Thoracic aorta (tissue), 2 donors: ENCODE results near the gene SLC25A45. TPM values are rescaled to one million over a fixed set of nuclear protein-coding genes. Genes with fewer than 3 reads are reported as not detected.

Experiments used
- ATAC-seq: fragments of 150-250 bp; one replicate; pipeline ENCODE4 v1.8.0; 2017; ENCODE audit warnings: low read depth; ENCODE audit not compliant: insufficient number of reproducible peaks, low FRiP score
- DNase-seq: peaks from one replicate; pipeline ENCODE4 v3.0.0-alpha.2; 2020; ENCODE audit warnings: low spot score
- H3K27ac ChIP-seq, 2 donors: fragments of 200-600 bp; sonication (generic); 1 replicate in 1 of 2; 2 replicates in 1 of 2; pipeline ENCODE4 v1.5.1; 2016; ENCODE audit warnings: mild to moderate bottlenecking in 2 of 2, moderate library complexity in 2 of 2
- H3K27me3 ChIP-seq: fragments of 200-600 bp; sonication (generic); replicated peaks from 2 replicates; pipeline ENCODE4 v1.6.0; 2016; ENCODE audit warnings: mild to moderate bottlenecking; ENCODE audit not compliant: insufficient read depth
- H3K36me3 ChIP-seq: fragments of 200-600 bp; sonication (generic); one replicate; pipeline ENCODE4 v1.5.1; 2016
- H3K4me1 ChIP-seq, 2 donors: fragments of 200-600 bp; sonication (generic); 1 replicate in 1 of 2; 2 replicates in 1 of 2; pipeline versions ENCODE4 v1.5.1 to v1.6.0; 2016; ENCODE audit warnings: low read depth in 2 of 2, mild to moderate bottlenecking in 1 of 2; ENCODE audit not compliant: control insufficient read depth in 1 of 2
- H3K4me3 ChIP-seq: fragments of 200-600 bp; sonication (generic); 2 replicates; pipeline ENCODE4 v1.5.1; 2016; ENCODE audit warnings: mild to moderate bottlenecking
- H3K9me3 ChIP-seq: fragments of 200-600 bp; sonication (generic); 2 replicates; pipeline ENCODE4 v1.5.1; 2016
- total RNA-seq, 2 donors: library from RNA; depleted of rRNA; stranded (reverse); fragments of >200 nt; gene quantifications; one replicate each; pipeline versions ENCODE4 v1.1.0 to v1.2.3, GENCODE V29; 2016
- TF ChIP-seq, protein P1 (sequence below): fragments of 200-600 bp; sonication (generic); IDR thresholded peaks from one replicate; pipeline ENCODE4 v1.5.1; 2019; ENCODE audit warnings: antibody characterized with exemption

Gene SLC25A45
- total RNA-seq, 2 donors from 2014 or later, result 19.0 to 26.7 TPM

GRCh38 chr11:65425971-65426838, 43.8 kb upstream of the SLC25A45 start:
- TF ChIP-seq, protein P1, sequence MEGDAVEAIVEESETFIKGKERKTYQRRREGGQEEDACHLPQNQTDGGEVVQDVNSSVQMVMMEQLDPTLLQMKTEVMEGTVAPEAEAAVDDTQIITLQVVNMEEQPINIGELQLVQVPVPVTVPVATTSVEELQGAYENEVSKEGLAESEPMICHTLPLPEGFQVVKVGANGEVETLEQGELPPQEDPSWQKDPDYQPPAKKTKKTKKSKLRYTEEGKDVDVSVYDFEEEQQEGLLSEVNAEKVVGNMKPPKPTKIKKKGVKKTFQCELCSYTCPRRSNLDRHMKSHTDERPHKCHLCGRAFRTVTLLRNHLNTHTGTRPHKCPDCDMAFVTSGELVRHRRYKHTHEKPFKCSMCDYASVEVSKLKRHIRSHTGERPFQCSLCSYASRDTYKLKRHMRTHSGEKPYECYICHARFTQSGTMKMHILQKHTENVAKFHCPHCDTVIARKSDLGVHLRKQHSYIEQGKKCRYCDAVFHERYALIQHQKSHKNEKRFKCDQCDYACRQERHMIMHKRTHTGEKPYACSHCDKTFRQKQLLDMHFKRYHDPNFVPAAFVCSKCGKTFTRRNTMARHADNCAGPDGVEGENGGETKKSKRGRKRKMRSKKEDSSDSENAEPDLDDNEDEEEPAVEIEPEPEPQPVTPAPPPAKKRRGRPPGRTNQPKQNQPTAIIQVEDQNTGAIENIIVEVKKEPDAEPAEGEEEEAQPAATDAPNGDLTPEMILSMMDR, result no peak
- H3K27me3 ChIP-seq, result no peaks in the 10 kb centered on the region
- H3K9me3 ChIP-seq, result no peaks in the 10 kb centered on the region
- H3K36me3 ChIP-seq, result peaks cover 31% of the 10 kb centered on the region
- peak overlapping the region; percentile 100 for H3K27ac ChIP-seq
- no peak for ATAC-seq
- peak overlapping the region; percentile 94 for H3K4me3 ChIP-seq
- DNase-seq, result no peak
- H3K4me1 ChIP-seq, result peaks cover 4 to 33% of the 10 kb centered on the region in 2 donors

GRCh38 chr11:65425105-65425970, 42.9 kb upstream of the SLC25A45 start:
- Histone ChIP-seq H3K4me3 (peak overlapping the region; percentile 94), H3K4me1 (peaks cover 7 to 32% of the 10 kb centered on the region in 2 donors), H3K36me3 (peaks cover 31% of the 10 kb centered on the region), H3K27me3 (no peaks in the 10 kb centered on the region), H3K9me3 (no peaks in the 10 kb centered on the region), H3K27ac (peak overlapping the region; percentile 100)
- DNase-seq (no peak), ATAC-seq (no peak)
- TF ChIP-seq, protein P1, result no peak

GRCh38 chr11:65424205-65425104, 42.0 kb upstream of the SLC25A45 start:
- ATAC-seq, result no peak
- Histone ChIP-seq H3K9me3 (no peaks in the 10 kb centered on the region), H3K27me3 (no peaks in the 10 kb centered on the region), H3K4me3 (peak overlapping the region; percentile 94), H3K27ac (peak overlapping the region; percentile 100), H3K4me1 (peaks cover 12 to 31% of the 10 kb centered on the region in 2 donors), H3K36me3 (peaks cover 31% of the 10 kb centered on the region)
- TF ChIP-seq, protein P1, result no peak
- DNase-seq, result no peak

- peaks cover 17 to 32% of the 10 kb centered on the region in 2 donors for H3K4me1 ChIP-seq
- ATAC-seq, result no peak
- H3K36me3 ChIP-seq, result peaks cover 31% of the 10 kb centered on the region
- H3K27ac ChIP-seq, result peak overlapping the region; percentile 100
- H3K9me3 ChIP-seq, result no peaks in the 10 kb centered on the region
- H3K4me3 ChIP-seq, result peak overlapping the region; percentile 94
- TF ChIP-seq, protein P1, result no peak
- no peak for DNase-seq
- H3K27me3 ChIP-seq, result no peaks in the 10 kb centered on the region
Observed at GRCh38 chr11:65423516-65424204, 41.2 kb upstream of the SLC25A45 start.
